Stimulated activated CD4-positive, alpha-beta T cell treated with anti-CD3 and anti-CD28 coated beads, Interleukin-12 subunit alpha, Interleukin-12 subunit beta, amount 100 ng/mL, for 24 hours (primary cell): ENCODE results near the gene TBC1D23.
"Not testable (repeated sequence)": the region's sequence is repeated elsewhere in the genome, so short reads cannot be mapped to it uniquely, and the experiment has no call there.

Experiments used
- DNase-seq, 2 experiments: peaks; one replicate each; pipeline ENCODE4 v3.0.0-alpha.2; 2020; ENCODE audit warnings: low read depth in 2 of 2

Gene TBC1D23

DNA sequence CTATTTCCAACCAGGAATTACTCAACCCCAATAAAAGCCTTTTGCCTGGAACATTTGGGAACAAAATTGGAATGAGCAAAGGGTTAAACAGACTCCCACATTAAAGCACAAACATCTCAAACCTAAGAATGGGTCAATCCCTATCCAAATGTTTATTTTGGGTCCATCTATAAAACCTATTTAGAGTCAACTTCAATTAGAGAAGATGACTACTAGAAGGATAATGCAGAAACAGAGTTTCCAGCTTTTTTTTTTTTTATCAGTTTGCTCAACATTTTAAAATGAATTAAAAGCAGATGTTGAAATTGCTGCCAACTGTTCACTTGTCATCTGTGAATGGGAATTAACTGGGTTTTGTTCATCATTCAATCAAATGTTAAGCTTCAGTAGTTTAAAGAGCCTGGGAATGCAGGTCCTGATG, 4.1 kb upstream of the TBC1D23 start:
- no peak for DNase-seq

DNA sequence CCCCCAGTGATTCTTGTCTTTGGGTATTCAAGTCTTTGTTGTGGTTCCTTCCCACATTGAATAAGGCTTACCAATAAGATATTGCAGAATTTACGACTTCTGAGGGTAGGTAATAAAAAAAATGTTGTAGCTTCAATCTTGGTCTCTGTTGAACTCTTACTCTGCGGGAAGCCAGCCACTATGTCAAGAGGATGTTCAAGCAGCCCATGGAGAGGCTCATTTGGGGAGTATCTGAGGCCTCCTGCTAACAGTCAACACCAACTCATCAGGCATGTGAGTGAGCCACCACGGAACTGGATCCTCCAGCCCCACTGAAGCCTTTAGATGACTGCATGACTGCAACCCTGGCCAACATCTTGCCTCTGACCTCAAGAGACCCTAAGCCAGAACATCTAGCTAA, 3.2 kb upstream of the TBC1D23 start:
- DNase-seq: no peak

DNA sequence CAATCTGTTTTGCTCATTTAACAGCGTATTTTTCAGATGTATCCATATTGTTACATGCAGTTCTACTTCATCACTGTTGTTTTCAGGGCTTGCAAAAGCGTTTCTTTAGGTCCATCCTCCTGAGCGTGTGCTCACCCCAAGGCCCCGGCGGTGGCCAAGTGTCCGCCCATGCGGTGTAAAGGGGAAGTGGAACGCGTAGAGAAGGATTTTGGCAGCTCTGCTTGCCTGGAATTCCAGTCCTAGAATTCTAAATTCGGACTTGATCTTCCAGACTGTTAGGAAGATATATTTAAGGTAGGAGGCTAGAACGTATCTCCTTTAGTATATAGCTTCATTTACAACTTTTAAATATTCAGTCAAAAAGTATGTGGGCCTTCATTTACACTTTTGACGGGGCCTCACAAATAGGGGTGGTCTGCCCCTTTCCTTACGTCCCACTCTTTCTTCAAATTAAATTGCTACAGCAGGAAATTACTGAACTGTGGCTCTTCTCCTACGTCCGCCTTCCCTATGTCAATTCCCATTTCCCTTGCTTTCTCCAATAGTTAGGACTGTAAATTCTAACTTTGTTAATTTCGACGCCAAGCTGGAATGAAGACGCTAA, 609 bp upstream of the TBC1D23 start:
- DNase-seq: no peak

DNA sequence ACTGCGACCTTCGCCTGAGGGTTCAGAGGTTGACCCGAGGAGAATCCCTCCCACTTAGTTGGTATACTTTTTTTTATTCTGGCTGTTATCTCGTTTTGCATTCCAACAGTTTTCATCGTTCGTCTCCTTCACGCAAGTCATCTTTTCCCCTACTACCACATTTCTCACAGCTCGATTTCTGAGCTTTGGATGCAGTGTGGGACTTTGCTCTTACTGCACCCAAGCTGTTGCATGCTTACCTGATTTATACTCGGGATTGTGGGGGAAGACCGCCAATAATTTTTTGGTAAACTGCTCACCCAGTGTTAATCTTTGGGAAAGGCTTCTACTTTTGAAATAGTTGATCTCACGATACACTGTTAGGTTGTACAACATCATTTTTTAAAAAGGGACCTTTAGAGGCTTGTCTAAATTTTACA, 702 bp downstream of the TBC1D23 start:
- no peak for DNase-seq

DNA sequence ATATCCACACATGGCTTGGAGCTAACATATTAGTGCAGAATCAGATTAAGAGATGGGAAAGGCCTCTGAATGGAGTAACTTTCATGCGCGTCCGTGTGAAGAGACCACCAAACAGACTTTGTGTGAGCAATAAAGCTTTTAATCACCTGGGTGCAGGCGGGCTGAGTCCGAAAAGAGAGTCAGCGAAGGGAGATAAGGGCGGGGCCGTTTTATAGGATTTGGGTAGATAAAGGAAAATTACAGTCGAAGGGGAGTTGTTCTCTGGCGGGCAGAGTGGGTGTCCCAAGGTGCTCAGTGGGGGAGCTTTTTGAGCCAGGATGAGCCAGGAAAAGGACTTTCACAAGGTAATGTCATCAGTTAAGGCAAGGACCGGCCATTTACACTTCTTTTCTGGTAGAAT, 2.1 kb downstream of the TBC1D23 start:
- not testable (repeated sequence) for DNase-seq

DNA sequence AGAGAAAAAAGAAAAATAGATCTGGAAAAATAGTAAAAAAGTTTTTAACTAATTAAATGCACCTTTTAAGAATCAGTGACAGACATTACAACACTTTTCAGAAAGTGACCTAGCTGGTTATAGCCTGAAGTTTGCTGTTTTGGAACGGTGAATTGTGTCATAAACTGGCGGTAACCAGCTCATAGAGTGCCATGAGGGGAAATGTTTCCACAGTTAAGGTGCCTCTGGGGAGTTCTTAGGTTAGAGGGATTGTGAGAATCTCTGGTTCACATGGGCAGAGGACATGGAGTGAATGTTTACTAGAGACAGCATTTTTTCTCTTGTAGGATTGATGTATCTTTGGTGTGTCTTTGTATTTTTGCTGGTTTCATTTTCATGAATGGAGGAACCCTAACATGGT, 2.8 kb downstream of the TBC1D23 start:
- no peak for DNase-seq

DNA sequence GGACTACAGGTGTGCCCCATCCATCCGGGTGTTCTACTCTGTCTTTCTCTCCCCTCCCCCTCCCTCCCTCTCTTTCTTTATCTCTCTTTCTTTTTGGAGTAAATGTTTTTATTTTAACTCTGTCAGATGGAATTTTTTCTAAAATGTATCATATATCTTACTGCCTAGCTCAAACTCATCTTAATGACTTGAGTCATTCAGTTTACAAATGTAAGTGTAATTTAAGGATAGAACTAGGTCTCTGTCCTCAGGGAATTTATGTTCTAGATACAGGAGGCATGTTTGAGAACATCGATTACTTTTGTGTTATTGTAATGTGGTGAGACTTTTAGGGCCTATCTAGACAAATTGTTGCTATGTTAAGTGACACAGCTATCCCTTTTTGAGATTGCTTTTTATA, 3.5 kb downstream of the TBC1D23 start:
- DNase-seq: no peak

DNA sequence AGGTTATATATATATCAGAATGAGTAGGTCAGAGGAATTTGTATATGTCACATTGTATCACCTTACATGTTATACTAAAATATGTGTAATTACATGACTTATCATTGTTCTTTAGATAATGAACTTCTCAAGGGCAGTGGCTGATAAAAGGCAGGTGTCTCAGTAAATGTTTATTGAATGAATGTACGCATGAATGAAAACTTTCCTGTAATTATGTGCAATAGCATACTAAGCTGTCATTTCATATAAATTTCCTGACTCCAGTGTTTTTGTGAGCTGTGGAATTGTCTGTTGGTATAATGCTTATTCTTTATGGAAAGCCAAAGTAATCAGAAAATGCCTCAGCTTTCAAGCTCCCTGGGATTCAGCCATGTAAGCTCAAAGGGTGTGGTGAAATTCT, 4.2 kb downstream of the TBC1D23 start:
- DNase-seq: no peak

DNA sequence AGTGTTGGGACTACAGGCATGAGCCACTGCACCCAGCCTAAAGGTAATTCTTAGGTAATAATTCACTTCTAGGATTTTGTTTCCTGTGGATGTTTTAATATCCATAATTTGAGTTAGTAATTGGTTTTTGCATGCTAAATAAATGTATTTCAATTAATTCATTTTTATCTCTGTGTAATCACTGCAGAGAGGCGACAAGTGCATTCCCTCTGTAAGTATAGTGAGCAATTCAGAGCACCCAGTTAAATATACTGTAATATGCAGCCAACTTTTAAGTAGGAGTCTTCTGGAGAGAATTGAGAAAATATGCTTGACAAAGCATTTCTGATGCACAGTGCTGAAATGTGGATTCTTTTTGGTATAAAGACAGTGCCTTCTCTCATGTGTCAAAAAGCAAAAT, 5.7 kb downstream of the TBC1D23 start:
- DNase-seq: no peak

DNA sequence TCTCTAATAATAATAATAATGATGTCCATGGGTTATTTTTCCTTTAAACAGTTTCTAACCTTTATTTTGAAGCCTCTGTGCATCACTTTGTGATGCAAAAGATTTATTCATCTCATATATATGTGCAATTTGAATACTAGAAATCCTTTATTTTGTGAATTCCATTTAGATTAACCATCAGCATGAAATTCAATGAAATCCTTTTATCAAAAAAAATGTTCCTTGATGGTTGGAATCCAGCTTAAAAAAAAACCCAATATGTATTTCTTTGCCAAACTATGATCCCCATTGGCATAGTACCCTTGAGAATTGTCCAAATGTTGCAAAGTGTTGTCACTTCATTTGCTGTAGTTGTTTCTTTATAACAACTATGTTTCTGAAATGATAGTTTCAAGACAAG, 7.4 kb downstream of the TBC1D23 start:
- DNase-seq: no peak

DNA sequence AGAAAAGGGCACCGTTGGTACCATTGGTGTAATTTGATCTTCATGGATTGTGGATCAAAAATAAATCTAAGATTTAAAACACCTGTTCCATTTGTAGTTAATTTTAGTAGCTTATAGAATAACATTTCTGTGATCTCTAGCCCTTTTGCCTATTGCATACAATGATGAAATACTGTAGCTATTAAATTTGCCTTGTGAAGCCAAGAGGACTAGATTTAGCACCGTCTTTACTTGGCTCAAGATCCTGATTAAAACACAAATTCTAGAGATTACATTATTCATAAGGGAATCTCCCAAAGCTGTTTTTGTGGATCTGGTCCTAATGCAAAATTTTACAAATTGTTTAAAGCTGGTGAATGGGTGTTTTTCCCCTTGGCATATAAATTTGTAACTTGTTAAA, 8.2 kb downstream of the TBC1D23 start:
- DNase-seq: no peak

DNA sequence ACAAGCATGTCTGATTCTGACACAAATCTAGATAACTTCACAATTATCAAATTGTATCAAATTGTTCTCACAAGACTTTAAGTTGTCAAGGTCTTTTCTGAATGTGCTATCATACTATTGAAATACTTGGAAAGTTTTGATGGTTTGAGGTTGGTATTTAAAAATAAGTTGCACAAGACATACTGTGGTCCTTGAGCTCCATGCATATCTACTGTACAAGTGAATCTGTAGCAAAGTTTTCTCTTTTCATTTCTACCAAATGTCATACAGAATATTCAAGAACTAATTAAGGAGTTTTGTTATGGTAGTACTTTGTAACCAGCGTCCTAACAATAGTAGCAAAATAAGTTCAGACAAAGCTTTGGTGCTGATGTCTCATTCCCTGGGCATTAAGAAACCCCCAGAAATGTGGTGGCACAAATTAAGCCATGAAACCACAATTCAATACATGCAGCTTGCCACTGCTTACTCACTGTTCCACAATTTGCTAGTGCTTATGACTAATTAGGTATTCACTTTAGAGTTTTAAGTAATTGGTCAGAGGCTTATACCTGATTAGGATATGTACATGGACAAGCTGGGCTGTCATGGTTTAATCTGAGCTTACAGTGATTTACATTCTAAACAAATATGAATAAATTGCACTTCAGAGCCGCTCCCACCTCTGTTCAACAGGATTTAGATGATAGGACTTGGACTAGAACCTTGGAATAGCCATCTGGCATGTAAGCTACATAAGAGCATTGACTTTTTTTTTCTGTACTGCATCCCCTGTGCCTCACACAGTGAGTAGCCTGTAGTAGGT, 8.8 kb downstream of the TBC1D23 start:
- DNase-seq: no peak

DNA sequence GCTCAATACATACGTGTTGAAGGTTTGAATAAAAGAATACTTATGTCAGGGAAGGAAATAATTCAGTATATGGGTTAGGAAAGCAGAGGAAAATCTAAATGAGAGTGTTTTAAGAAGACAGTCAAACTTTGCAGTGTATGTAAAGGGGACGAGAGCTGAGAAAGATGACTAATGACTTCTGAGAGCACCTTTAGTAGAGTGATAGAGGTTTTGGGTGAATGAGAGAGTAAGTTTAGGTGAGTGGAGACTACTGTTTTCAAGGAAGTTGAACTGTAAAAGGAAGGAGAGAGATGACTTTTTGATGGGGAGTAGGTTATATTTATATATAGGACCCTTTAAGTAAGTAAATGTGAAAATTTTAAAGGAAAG, 9.4 kb downstream of the TBC1D23 start:
- DNase-seq: no peak

DNA sequence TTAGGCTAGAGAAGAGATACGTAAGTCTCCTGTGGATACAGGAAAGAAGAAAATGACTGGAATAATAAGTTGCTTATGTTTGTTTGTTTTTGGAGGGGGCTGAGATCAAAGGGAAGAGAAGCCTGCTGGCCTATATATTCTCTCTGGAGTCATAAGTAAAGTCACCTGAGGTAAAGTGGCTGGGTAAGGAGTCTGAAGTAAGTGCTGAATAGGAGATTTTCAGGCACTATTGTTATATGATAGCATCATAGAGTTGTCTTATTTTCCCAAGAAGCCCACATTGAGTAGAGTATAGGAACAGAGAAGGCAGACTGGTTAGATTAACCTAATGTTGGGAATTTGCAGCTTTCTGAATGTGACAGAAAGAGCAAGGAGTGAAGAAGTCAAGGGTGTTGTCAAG, 10.7 kb downstream of the TBC1D23 start:
- no peak for DNase-seq

DNA sequence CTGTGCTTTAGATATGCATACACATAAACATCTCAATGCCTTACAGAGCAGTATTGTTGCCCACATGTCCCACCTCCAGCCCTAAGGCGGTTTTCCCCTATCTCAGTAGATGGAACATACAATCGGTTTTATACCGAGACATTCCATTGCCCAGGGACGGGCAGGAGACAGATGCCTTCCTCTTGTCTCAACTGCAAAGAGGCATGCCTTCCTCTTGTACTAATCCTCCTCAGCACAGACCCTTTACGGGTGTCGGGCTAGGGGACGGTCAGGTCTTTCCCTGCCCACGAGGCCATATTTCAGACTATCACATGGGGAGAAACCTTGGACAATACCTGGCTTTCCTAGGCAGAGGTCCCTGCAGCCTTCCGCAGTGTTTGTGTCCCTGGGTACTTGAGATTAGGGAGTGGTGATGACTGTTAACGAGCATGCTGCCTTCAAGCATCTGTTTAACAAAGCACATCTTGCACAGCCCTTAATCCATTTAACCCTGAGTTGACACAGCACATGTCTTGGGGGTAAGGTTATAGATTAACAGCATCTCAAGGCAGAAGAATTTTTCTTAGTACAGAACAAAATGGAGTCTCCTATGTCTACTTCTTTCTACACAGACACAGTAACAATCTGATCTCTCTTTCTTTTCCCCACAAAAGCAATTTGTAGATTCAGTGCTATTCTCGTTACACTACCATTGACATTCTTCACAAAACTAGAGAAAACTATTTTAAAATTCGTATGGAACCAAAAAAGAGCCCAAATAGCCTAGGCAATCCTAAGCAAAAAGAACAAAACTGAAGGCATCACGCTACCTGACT, 12.2 kb downstream of the TBC1D23 start:
- not testable (repeated sequence) for DNase-seq

DNA sequence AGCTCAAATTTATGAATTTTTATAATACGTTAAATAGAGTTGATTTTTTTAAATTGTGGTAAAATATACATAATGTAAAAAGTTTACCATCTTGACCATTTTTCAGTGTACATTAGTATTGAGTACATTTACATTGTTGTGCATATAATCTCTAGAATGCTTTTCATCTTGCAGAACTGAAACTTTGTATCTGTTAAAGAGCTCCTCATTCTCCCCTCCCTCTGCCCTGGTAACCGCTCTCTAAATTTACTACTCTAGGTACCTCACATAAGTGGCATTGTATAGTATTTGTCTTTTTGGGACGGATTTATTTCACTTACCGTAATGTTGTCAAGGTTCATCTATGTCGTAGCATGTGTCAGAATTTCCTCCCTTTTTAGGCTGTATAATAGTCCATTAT, 13.6 kb downstream of the TBC1D23 start:
- no peak for DNase-seq

DNA sequence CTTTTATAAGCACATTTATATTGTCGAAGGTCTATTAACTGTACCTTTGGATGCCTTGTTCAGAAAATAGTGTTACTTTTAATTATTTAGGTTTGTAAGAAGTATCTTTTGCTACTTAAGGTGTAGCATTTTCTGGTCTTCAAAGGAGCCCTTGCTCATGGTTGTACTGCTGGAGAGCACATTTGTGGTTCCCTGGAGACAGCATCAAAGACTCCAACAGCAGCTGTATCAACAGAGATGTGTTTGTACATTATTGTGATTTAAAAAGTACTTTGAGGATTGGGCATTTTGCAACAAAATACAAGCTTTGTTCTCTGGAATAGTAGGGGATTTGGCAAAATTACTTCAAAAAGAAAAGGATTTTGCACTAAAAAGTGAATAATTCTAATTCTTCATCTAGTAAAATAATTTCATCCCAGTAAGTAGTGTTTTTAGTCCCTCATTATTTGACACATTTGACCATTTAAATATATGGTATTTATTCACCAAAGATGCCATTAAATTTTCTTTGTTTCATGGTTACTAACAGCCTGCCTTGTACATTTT, 16.5 kb downstream of the TBC1D23 start:
- no peak for DNase-seq

DNA sequence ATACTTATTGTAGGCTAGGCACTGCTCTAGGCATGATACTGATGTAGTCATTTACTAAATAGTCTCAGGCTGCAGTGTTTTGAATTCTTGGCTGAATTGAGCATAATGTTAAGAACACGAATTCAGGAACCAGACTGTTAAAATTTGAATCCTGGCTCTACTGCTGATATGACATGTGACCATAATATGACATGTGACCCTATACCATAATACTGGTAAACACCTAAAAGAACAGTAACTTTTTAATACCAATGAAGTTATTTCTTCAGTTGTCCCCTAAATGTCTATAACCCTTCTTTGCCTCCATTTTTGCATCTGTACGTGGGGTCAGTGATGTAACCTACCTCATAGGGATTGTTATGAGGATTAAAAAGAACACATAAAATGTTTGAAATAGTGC, 18.1 kb downstream of the TBC1D23 start:
- DNase-seq: no peak

DNA sequence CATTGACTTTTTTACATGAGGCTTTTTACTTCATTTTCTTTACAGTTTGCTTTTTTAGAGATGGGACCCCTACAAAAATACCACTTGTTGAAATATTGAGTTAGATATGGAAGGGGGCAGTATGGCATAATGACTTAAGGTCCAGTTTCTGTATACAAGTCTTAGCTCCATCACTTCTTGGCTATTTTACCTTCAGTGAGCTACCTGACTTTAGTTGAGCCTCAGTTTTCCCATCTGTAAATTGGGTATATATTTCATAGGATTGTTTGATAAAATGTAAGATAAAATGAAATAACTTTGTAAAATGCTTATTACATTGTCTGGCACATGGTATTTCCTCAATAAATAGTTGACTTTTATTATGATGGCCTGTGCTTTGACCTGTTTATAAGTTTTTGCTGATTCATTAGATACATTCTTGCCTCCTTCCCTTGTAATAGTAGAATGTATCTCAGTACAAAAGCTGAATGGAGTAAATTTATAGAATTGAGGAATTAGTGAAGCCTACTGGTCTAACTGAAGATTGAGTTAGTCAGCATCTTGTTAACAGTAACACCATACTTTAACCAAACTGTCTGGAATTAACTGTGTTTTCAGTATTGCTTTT, 27.6 kb downstream of the TBC1D23 start:
- DNase-seq: no peak

DNA sequence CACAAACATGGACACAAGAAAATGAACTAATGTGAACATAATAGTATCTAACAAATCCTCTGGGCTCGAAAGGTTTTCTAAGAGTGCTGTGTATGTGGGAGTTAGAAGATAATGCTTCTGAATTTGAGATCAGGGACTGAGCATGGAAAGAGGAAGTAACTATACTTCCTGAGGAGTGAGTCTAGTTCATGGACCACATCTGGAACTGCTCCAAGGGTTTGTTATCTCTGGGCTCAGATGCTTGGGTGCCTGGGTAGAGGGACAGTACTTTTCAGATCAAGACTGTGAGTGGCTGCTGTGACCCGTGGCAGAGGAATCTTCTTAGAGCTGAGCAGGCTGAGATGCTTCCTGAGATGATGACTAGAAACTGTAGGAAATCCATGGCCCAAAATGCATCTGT, 28.5 kb downstream of the TBC1D23 start:
- no peak for DNase-seq

DNA sequence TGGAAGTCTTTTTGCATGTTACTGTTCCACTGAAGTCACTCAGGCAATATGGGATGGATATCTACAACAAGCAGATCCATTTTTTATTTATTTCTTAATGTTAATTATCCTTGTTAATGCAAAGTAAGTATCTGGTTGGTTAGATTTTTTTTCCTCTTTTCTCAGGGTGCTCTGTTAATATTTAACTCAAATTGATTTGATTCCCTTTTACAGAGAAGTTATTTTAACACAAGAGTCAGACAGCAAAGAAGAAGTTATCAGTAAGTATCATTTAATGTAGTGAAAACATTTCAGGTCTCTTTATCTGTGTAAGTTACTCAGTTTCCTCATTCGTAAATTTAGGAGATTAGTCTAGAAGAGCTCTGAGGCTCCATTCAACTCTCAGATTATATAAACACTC, 34.3 kb downstream of the TBC1D23 start:
- no peak for DNase-seq

DNA sequence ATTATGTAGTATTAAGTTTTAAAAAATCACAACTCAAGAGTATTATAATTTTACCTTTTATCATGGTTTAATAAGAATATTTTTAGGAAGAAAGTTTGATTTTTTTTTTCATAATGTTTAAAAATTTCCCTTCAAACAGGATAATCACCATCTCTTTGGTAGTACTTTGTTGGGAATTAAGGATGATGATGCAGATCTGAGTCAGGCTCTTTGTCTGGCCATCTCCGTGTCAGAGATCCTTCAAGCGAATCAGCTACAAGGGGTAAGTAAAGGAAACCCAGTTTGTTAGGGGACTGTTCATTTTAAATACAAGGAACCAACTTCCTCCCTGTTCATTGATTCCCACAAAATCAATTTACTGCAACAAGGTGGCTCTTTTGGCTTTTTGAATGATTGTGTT, 37.0 kb downstream of the TBC1D23 start:
- no peak for DNase-seq
